ENCODE data around the gene ATP4B. TPM values are rescaled to one million over a fixed set of nuclear protein-coding genes. Genes with fewer than 3 reads are reported as not detected.

The ATP4B gene
- total and polyA plus RNA-seq, 4 donors, result not detected

- Histone ChIP-seq H3K4me3 (no peak overlapping the region), H3K9me3 (ENCODE audit: control insufficient read depth in 4 of 4, insufficient read depth in 3 of 4, low read length in 3 of 4) (peaks cover 0 to 3% (median 0%) of the 10 kb centered on the region in 4 donors), H3K4me1 (ENCODE audit: control insufficient read depth in 5 of 5, insufficient read depth in 5 of 5, low read length in 5 of 5) (peaks cover 0 to 4% (median 1%) of the 10 kb centered on the region in 5 donors), H3K27ac (ENCODE audit: low read depth in 1 of 2, low read length in 1 of 2) (no peak overlapping the region), H3K27me3 (ENCODE audit: control insufficient read depth in 3 of 3, insufficient read depth in 3 of 3, low read length in 2 of 3) (no peaks in the 10 kb centered on the region), H3K9ac (ENCODE audit: insufficient read depth in 1 of 2, low read length in 2 of 2) (no peak overlapping the region), H3K36me3 (ENCODE audit: control insufficient read depth in 4 of 4, insufficient read depth in 4 of 4, low read length in 4 of 4) (peaks cover 0 to 15% (median 12%) of the 10 kb centered on the region in 4 donors)
- TF ChIP-seq CTCF (IDR thresholded peaks at IDR 0.05; ENCODE audit: control extremely low read depth, extremely low read depth), result no peak
- peak; percentile 34 for ATAC-seq (ENCODE audit: insufficient read depth, low FRiP score)
- WGBS, 2 donors, result 98 to 99% methylated on average over 16 of the region's 16 CpGs
- DNase-seq, result no peak
Observed at GRCh38 chr13:113613789-113614379, 44.1 kb downstream of the ATP4B start.

GRCh38 chr13:113612607-113613006, 45.4 kb downstream of the ATP4B start:
- ATAC-seq (ENCODE audit: insufficient read depth, low FRiP score) (no peak), DNase-seq (no peak)
- H3K27ac ChIP-seq (ENCODE audit: low read depth in 1 of 2, low read length in 1 of 2), result no peak overlapping the region
- H3K36me3 ChIP-seq (ENCODE audit: control insufficient read depth in 4 of 4, insufficient read depth in 4 of 4, low read length in 4 of 4), result peaks cover 0 to 15% (median 12%) of the 10 kb centered on the region in 4 donors
- H3K27me3 ChIP-seq (ENCODE audit: control insufficient read depth in 3 of 3, insufficient read depth in 3 of 3, low read length in 2 of 3), result no peaks in the 10 kb centered on the region
- TF ChIP-seq CTCF (IDR thresholded peaks at IDR 0.05; ENCODE audit: control extremely low read depth, extremely low read depth), result no peak
- H3K9me3 ChIP-seq (ENCODE audit: control insufficient read depth in 4 of 4, insufficient read depth in 3 of 4, low read length in 3 of 4), result peaks cover 0 to 3% (median 0%) of the 10 kb centered on the region in 4 donors
- no peak overlapping the region for H3K9ac ChIP-seq (ENCODE audit: insufficient read depth in 1 of 2, low read length in 2 of 2)
- peaks cover 0 to 4% (median 1%) of the 10 kb centered on the region in 5 donors for H3K4me1 ChIP-seq (ENCODE audit: control insufficient read depth in 5 of 5, insufficient read depth in 5 of 5, low read length in 5 of 5)
- 94 to 96% methylated on average over 10 of the region's 10 CpGs for WGBS, 2 donors
- H3K4me3 ChIP-seq, result no peak overlapping the region

GRCh38 chr13:113611996-113612395, 46.0 kb downstream of the ATP4B start:
- Histone ChIP-seq H3K9me3 (ENCODE audit: control insufficient read depth in 4 of 4, insufficient read depth in 3 of 4, low read length in 3 of 4) (peaks cover 0 to 3% (median 0%) of the 10 kb centered on the region in 4 donors), H3K27me3 (ENCODE audit: control insufficient read depth in 3 of 3, insufficient read depth in 3 of 3, low read length in 2 of 3) (no peaks in the 10 kb centered on the region), H3K36me3 (ENCODE audit: control insufficient read depth in 4 of 4, insufficient read depth in 4 of 4, low read length in 4 of 4) (peaks cover 0 to 15% (median 12%) of the 10 kb centered on the region in 4 donors), H3K4me1 (ENCODE audit: control insufficient read depth in 5 of 5, insufficient read depth in 5 of 5, low read length in 5 of 5) (peaks cover 0 to 1% (median 0%) of the 10 kb centered on the region in 5 donors), H3K4me3 (no peak overlapping the region), H3K9ac (ENCODE audit: insufficient read depth in 1 of 2, low read length in 2 of 2) (no peak overlapping the region), H3K27ac (ENCODE audit: low read depth in 1 of 2, low read length in 1 of 2) (no peak overlapping the region)
- no peak for TF ChIP-seq CTCF (IDR thresholded peaks at IDR 0.05; ENCODE audit: control extremely low read depth, extremely low read depth)
- WGBS, 2 donors, result 96 to 97% methylated on average over 5 of the region's 5 CpGs
- ATAC-seq (ENCODE audit: insufficient read depth, low FRiP score), result no peak
- DNase-seq, result no peak

All from lung (tissue), 12 donors.